H1 (cell line): ENCODE measurements around the gene EML4. TPM values are rescaled to one million over a fixed set of nuclear protein-coding genes. Genes with fewer than 3 reads are reported as not detected.

Experiments used
- CTCF ChIA-PET: fragments of 300-600 bp; sonication (Branson Sonifier 250); formaldehyde crosslinking; loops from one replicate; lab custom pipeline; 2021; ENCODE audit not compliant: partially characterized antibody; lab: Charles Lee
- POLR2A ChIA-PET: fragments of 300-600 bp; sonication (Branson Sonifier 250); formaldehyde crosslinking; loops from one replicate; lab custom pipeline; 2021; ENCODE audit warnings: inconsistent platforms; ENCODE audit not compliant: partially characterized antibody; lab: Charles Lee
- DNase-seq, 2 experiments: peaks; one replicate each; pipeline versions ENCODE4 v3.0.0 to v3.0.0-alpha.2; 2010 to 2022; ENCODE audit warnings: low spot score in 2 of 2, low read depth in 1 of 2, mixed read lengths in 1 of 2
- FAIRE-seq: peaks from 2 replicates; lab custom pipeline; 2011; peaks lifted over from hg19 to GRCh38; lab: Jason Lieb, UNC
- H2AFZ ChIP-seq: 2 replicates; pipeline ENCODE4 v1.8.1; 2012; ENCODE audit warnings: low read length, inconsistent platforms
- H2AK5ac ChIP-seq: 2 replicates; pipeline ENCODE4 v1.6.1; 2013; ENCODE audit warnings: low read depth, low read length
- H2BK120ac ChIP-seq: replicated peaks from 2 replicates; pipeline ENCODE3; 2013; ENCODE audit warnings: low read depth, low read length, inconsistent platforms
- H2BK12ac ChIP-seq: 2 replicates; pipeline ENCODE4 v1.6.1; 2013; ENCODE audit warnings: low read depth, low read length
- H2BK15ac ChIP-seq: 2 replicates; pipeline ENCODE4 v1.6.1; 2013; ENCODE audit warnings: low read length
- H2BK20ac ChIP-seq: 2 replicates; pipeline ENCODE4 v1.6.1; 2013; ENCODE audit warnings: low read length
- H2BK5ac ChIP-seq: 2 replicates; pipeline ENCODE4 v1.6.1; 2013; ENCODE audit warnings: low read depth, low read length
- H3K14ac ChIP-seq: 2 replicates; pipeline ENCODE4 v1.6.1; 2013; ENCODE audit warnings: inconsistent platforms; ENCODE audit not compliant: insufficient read length
- H3K18ac ChIP-seq: 2 replicates; pipeline ENCODE4 v1.6.1; 2013; ENCODE audit warnings: low read length; ENCODE audit errors: extremely low read depth
- H3K23ac ChIP-seq: 2 replicates; pipeline ENCODE4 v1.6.1; 2013; ENCODE audit warnings: inconsistent platforms; ENCODE audit not compliant: insufficient read length
- H3K23me2 ChIP-seq: 2 replicates; pipeline ENCODE4 v1.6.1; 2013; ENCODE audit warnings: low read depth, low read length
- H3K27ac ChIP-seq: 2 replicates; pipeline ENCODE4 v1.6.1; 2011; ENCODE audit warnings: low read depth, low read length, inconsistent platforms
- H3K27me3 ChIP-seq, 4 experiments: replicated peaks in 1 of 4; 1 replicate in 1 of 4; 2 replicates in 3 of 4; pipeline versions ENCODE4 v1.6.1 to v1.8.1; 2011 to 2013; ENCODE audit warnings: low read length in 3 of 4, mild to moderate bottlenecking in 3 of 4, inconsistent platforms in 2 of 4, mixed read lengths in 2 of 4, moderate library complexity in 1 of 4; ENCODE audit not compliant: control insufficient read depth in 3 of 4, insufficient read depth in 3 of 4; ENCODE audit errors: extremely low read depth in 1 of 4
- H3K36me3 ChIP-seq, 4 experiments: 2 replicates each; pipeline versions ENCODE4 v1.6.1 to v1.8.1; 2011 to 2013; ENCODE audit warnings: mild to moderate bottlenecking in 4 of 4, low read length in 3 of 4, moderate library complexity in 2 of 4, control low read depth in 1 of 4, inconsistent platforms in 1 of 4; ENCODE audit not compliant: insufficient read depth in 4 of 4, control insufficient read depth in 2 of 4
- H3K4ac ChIP-seq: replicated peaks from 2 replicates; pipeline ENCODE3; 2013; ENCODE audit warnings: low read length, low read depth, mixed read lengths, inconsistent platforms; ENCODE audit not compliant: insufficient read length
- H3K4me1 ChIP-seq, 4 experiments: replicated peaks in 1 of 4; 1 replicate in 1 of 4; 2 replicates in 3 of 4; pipeline versions ENCODE4 v1.6.1 to v1.8.1; 2011 to 2013; ENCODE audit warnings: low read length in 3 of 4, inconsistent platforms in 2 of 4, mixed read lengths in 1 of 4; ENCODE audit not compliant: insufficient read depth in 4 of 4, control insufficient read depth in 3 of 4
- H3K4me2 ChIP-seq, 2 experiments: 2 replicates each; pipeline versions ENCODE4 v1.6.1 to v1.8.1; 2011 to 2013; ENCODE audit warnings: low read depth in 2 of 2, low read length in 2 of 2, control low read depth in 1 of 2, inconsistent platforms in 1 of 2, mild to moderate bottlenecking in 1 of 2; ENCODE audit not compliant: insufficient read depth in 1 of 2
- H3K4me3 ChIP-seq, 4 experiments: fragments of 200-600, 300-600 bp in 1 of 4; sonication (generic), shearing (Covaris generic), sonication (Bioruptor Twin) in 1 of 4; 2 replicates each; pipeline versions ENCODE4 v1.5.1 to v1.8.1; 2011 to 2016; ENCODE audit warnings: low read length in 4 of 4, low read depth in 3 of 4, control low read depth in 2 of 4, inconsistent platforms in 2 of 4, mild to moderate bottlenecking in 2 of 4, mixed read lengths in 1 of 4, moderate library complexity in 1 of 4; ENCODE audit not compliant: insufficient read depth in 2 of 4; ENCODE audit errors: extremely low read depth in 1 of 4
- H3K56ac ChIP-seq: replicated peaks from 2 replicates; pipeline ENCODE3; 2013; ENCODE audit warnings: low read depth, mild to moderate bottlenecking, mixed read lengths, low read length, inconsistent platforms; ENCODE audit not compliant: insufficient read length
- H3K79me1 ChIP-seq: 2 replicates; pipeline ENCODE4 v1.6.1; 2013; ENCODE audit warnings: low read depth, low read length, control low read depth
- H3K79me2 ChIP-seq, 2 experiments: 2 replicates each; pipeline versions ENCODE4 v1.6.1 to v1.8.1; 2012 to 2013; ENCODE audit warnings: low read length in 2 of 2, mild to moderate bottlenecking in 2 of 2, inconsistent platforms in 1 of 2; ENCODE audit not compliant: insufficient read depth in 2 of 2, control insufficient read depth in 1 of 2
- H3K9ac ChIP-seq, 4 experiments: replicated peaks in 1 of 4; 1 replicate in 1 of 4; 2 replicates in 3 of 4; pipeline versions ENCODE4 v1.6.1 to v1.8.1; 2011 to 2013; ENCODE audit warnings: low read depth in 3 of 4, low read length in 3 of 4, control low read depth in 2 of 4, mild to moderate bottlenecking in 2 of 4, moderate library complexity in 2 of 4, inconsistent platforms in 1 of 4; ENCODE audit errors: extremely low read depth in 1 of 4
- H3K9me3 ChIP-seq, 2 experiments: 2 replicates each; pipeline versions ENCODE4 v1.6.1 to v1.8.1; 2012 to 2013; ENCODE audit warnings: mild to moderate bottlenecking in 2 of 2, moderate library complexity in 2 of 2, control low read depth in 1 of 2, inconsistent platforms in 1 of 2, low read depth in 1 of 2, low read length in 1 of 2, mixed read lengths in 1 of 2; ENCODE audit not compliant: insufficient read depth in 2 of 2
- H4K20me1 ChIP-seq, 2 experiments: replicated peaks in 1 of 2; 2 replicates each; pipeline versions ENCODE3 to v1.8.1; 2011 to 2013; ENCODE audit warnings: inconsistent platforms in 2 of 2, low read length in 2 of 2, mild to moderate bottlenecking in 1 of 2; ENCODE audit not compliant: insufficient read depth in 2 of 2, control insufficient read depth in 1 of 2
- H4K5ac ChIP-seq: 2 replicates; pipeline ENCODE4 v1.6.1; 2013; ENCODE audit warnings: low read length, low read depth, mixed read lengths, inconsistent platforms; ENCODE audit not compliant: insufficient read length
- H4K8ac ChIP-seq: 2 replicates; pipeline ENCODE4 v1.8.0; 2013; ENCODE audit warnings: mild to moderate bottlenecking, moderate library complexity, low read length, inconsistent platforms; ENCODE audit not compliant: insufficient read depth; ENCODE audit errors: extremely low read depth
- H4K91ac ChIP-seq: replicated peaks from 2 replicates; pipeline ENCODE3; 2013; ENCODE audit warnings: low read length, mixed read lengths, inconsistent platforms; ENCODE audit not compliant: insufficient read length
- BACH1 ChIP-seq: IDR thresholded peaks from 2 replicates; pipeline ENCODE4 v1.6.1; 2012; ENCODE audit warnings: low read length, improper control_type of control experiment
- CHD2 ChIP-seq: IDR thresholded peaks from 2 replicates; pipeline ENCODE4 v1.6.1; 2012; ENCODE audit warnings: low read length, improper control_type of control experiment
- CTBP2 ChIP-seq: IDR thresholded peaks from 2 replicates; pipeline ENCODE4 v1.7.0; 2011; ENCODE audit warnings: borderline replicate concordance, mild to moderate bottlenecking, moderate library complexity, mixed read lengths, low read length; ENCODE audit not compliant: insufficient read depth, insufficient read length
- EGR1 ChIP-seq: IDR thresholded peaks from 2 replicates; pipeline ENCODE4 v1.6.1; 2011; ENCODE audit warnings: low read depth, low read length, borderline replicate concordance
- HDAC2 ChIP-seq, 2 experiments: fragments of 300-600 bp in 1 of 2; sonication (generic) in 1 of 2; IDR thresholded peaks; 2 replicates each; pipeline ENCODE4 v1.6.1; 2011 to 2012; ENCODE audit warnings: low read depth in 2 of 2, low read length in 2 of 2, mild to moderate bottlenecking in 2 of 2, moderate library complexity in 2 of 2, borderline replicate concordance in 1 of 2, inconsistent platforms in 1 of 2
- KDM5A ChIP-seq: fragments of 200-600 bp; IDR thresholded peaks from 2 replicates; pipeline ENCODE4 v1.7.1; 2012; ENCODE audit warnings: mild to moderate bottlenecking, low read length, inconsistent platforms, mixed read lengths
- MAFK ChIP-seq: IDR thresholded peaks from 2 replicates; pipeline ENCODE4 v1.6.1; 2012; ENCODE audit warnings: low read depth, mild to moderate bottlenecking, improper control_type of control experiment, low read length
- TAF7 ChIP-seq: optimal IDR thresholded peaks from 2 replicates; pipeline ENCODE3; 2011; ENCODE audit warnings: low read depth, mild to moderate bottlenecking, inconsistent platforms, low read length, moderate library complexity, borderline replicate concordance
- WGBS, 2 experiments: shearing (Covaris generic) in 1 of 2; methylation state at CpG; one replicate each; pipeline versions ENCODE4 v1.1.6 to v1.1.7; 2013 to 2015; ENCODE audit warnings: low lambda C conversion rate in 2 of 2, mixed read lengths in 2 of 2, inconsistent platforms in 1 of 2, low coverage in 1 of 2, missing lambda C conversion rate in 1 of 2; ENCODE audit not compliant: insufficient replicate concordance in 2 of 2, insufficient coverage in 1 of 2, insufficient read length in 1 of 2; ENCODE audit errors: extremely low coverage in 1 of 2, missing lambda C conversion rate in 1 of 2; 5-methylcytosine and 5-hydroxymethylcytosine counted together
- polyA plus RNA-seq, 7 experiments: library from polyadenylated mRNA; depleted of rRNA in 3 of 7; stranded (reverse) in 5 of 7; unstranded in 2 of 7; fragments of >200 nt in 5 of 7; fragments of 200-250 nt in 2 of 7; gene quantifications; 1 replicate in 5 of 7; 2 replicates in 1 of 7; 4 replicates in 1 of 7; pipeline versions ENCODE4 v1.2.1 to v1.2.3, GENCODE V29; 2011 to 2013; ENCODE audit warnings: missing spikeins in 2 of 7, mixed read lengths in 2 of 7
- total RNA-seq: library from RNA; stranded (reverse); fragmentation: NEBNext Ultra II Directional; extraction: Animal tissue kit (Norgen Biotek cat#: 25700); gene quantifications from 2 replicates; pipeline ENCODE4 v1.2.1, GENCODE V29; 2021

Gene EML4
- total and polyA plus RNA-seq, 2 of the 8 experiments (the other 6 are each of a cell fraction or from before 2014, with no cell fraction given), result 50.1 to 104 TPM

DNA sequence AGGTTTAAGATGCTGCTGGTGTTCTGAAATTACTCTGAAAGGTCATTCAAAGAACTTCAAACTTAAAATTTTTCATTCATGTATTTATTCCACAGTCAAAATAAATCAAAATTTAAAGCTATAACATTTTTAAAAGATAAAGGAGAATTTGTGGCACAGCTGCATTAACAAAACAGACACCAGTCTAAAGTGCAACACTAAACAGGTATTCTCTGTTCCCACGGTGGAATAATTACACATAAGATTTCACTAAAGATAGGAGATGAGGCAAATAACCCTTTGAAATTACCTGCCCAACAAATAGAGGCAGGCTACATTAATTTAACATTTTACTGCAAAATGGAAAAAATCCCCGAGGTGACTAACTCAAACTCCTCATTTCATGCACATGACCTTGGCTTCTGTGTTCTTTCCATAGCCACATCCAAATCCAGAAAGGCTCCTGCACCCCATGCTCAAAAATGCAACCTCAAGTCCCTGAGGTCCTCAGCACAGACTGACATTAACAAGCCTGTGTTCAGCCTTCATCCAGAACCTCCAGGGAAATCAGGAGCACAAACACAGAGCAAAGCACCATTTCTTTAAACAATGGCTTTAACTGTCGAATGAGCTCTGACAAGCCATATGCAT is 181.4 kb downstream of the EML4 start:
- Histone ChIP-seq H2AK5ac (no peak overlapping the region), H3K27ac (no peak overlapping the region), H3K9ac (no peak overlapping the region), H3K9me3 (no peaks in the 10 kb centered on the region), H4K91ac (no peak overlapping the region), H2BK15ac (no peak overlapping the region), H4K20me1 (peaks cover 0 to 3% of the 10 kb centered on the region in 2 experiments), H4K5ac (no peak overlapping the region), H3K36me3 (peaks cover 0 to 6% (median 1%) of the 10 kb centered on the region in 4 experiments; a peak in 4 of 8 replicates), H4K8ac (no peak overlapping the region), H2AFZ (no peak overlapping the region), H3K18ac (no peak overlapping the region), H3K27me3 (no peaks in the 10 kb centered on the region), H3K23ac (no peak overlapping the region), H3K23me2 (no peaks in the 10 kb centered on the region; the same call in 1 of the 2 replicates), H2BK20ac (no peak overlapping the region), H3K4me1 (no peaks in the 10 kb centered on the region), H3K56ac (no peak overlapping the region), H2BK12ac (no peak overlapping the region), H3K79me2 (peaks cover 0 to 54% of the 10 kb centered on the region in 2 experiments; a peak in 2 of 4 replicates), H3K4ac (no peak overlapping the region), H3K79me1 (peaks cover 6% of the 10 kb centered on the region; the same call in 1 of the 2 replicates), H2BK120ac (no peak overlapping the region), H3K14ac (no peak overlapping the region), H3K4me3 (no peak overlapping the region), H3K4me2 (no peak overlapping the region), H2BK5ac (no peak overlapping the region)
- DNase-seq, result no peak
- WGBS, 2 experiments, result 93% methylated on average over 3 of the region's 3 CpGs; no CpG with 5 or more reads in 1 of the 2 experiments
- no peak for FAIRE-seq
- ChIA-PET POLR2A (interaction anchor here (1.2 to 1.5 kb wide), 2 partner anchors 9 to 10 kb away, joined by 3 to 5 read pairs; no protein-coding TSS in a partner anchor), CTCF (interaction anchor here (0.9 to 1.4 kb wide), 2 partner anchors 9 to 35 kb away, joined by 3 read pairs; no protein-coding TSS in a partner anchor)
- TF ChIP-seq BACH1, result no peak
- no peak for TF ChIP-seq CHD2
- TF ChIP-seq MAFK, result no peak
- TF ChIP-seq HDAC2 (IDR thresholded peaks at IDR 0.05; ENCODE audit: borderline replicate concordance in 1 of 2, low read depth in 2 of 2, low read length in 2 of 2), result no peak
- no peak for TF ChIP-seq KDM5A
- no peak for TF ChIP-seq EGR1
- TF ChIP-seq TAF7, result no peak
- no peak for TF ChIP-seq CTBP2
